SK-N-SH (cell line): ENCODE measurements around the gene ITGA4. TPM values are rescaled to one million over a fixed set of nuclear protein-coding genes. Genes with fewer than 3 reads are reported as not detected.

ENCODE experiments used
- CTCF ChIA-PET: fragments of 300-600, 350-600 bp; formaldehyde crosslinking; extraction: SDS; loops from one replicate; lab custom pipeline; 2021; lab: Yijun Ruan, JAX
- POLR2A ChIA-PET: fragments of 350-600 bp; sonication (Branson Sonifier 250); formaldehyde crosslinking; extraction: SDS; loops from one replicate; lab custom pipeline; 2020; ENCODE audit warnings: antibody characterized with exemption, inconsistent platforms; lab: Yijun Ruan, JAX
- DNase-seq: peaks from one replicate; pipeline ENCODE4 v3.0.0; 2012
- H2AFZ ChIP-seq: fragments of 200-600 bp; sonication (generic); 2 replicates; pipeline ENCODE4 v1.8.1; 2016; ENCODE audit warnings: antibody characterized with exemption, mild to moderate bottlenecking, low read depth
- H3F3A ChIP-seq: fragments of 200-600 bp; sonication (generic); replicated peaks from 2 replicates; pipeline ENCODE3; 2016; ENCODE audit warnings: antibody characterized with exemption, mild to moderate bottlenecking; ENCODE audit not compliant: insufficient read depth
- H3K27ac ChIP-seq, 2 experiments: fragments of 200-500 bp in 1 of 2; fragments of 200-600 bp in 1 of 2; sonication (Bioruptor generic) in 1 of 2; sonication (generic), shearing (Covaris generic) in 1 of 2; 2 replicates each; pipeline versions ENCODE4 v1.5.1 to v1.6.1; 2014 to 2016; ENCODE audit warnings: low read depth in 2 of 2, inconsistent platforms in 1 of 2, low read length in 1 of 2, mild to moderate bottlenecking in 1 of 2, mixed read lengths in 1 of 2
- H3K27me3 ChIP-seq: fragments of 200-600 bp; sonication (generic), shearing (Covaris generic); 2 replicates; pipeline ENCODE4 v1.6.1; 2016; ENCODE audit warnings: mixed run types; ENCODE audit not compliant: insufficient read depth
- H3K36me3 ChIP-seq, 2 experiments: fragments of 200-500 bp in 1 of 2; fragments of 200-600 bp in 1 of 2; sonication (Bioruptor generic) in 1 of 2; sonication (generic) in 1 of 2; replicated peaks in 1 of 2; 2 replicates each; pipeline versions ENCODE3 to v1.5.1; 2014 to 2016; ENCODE audit warnings: low read length in 1 of 2, mild to moderate bottlenecking in 1 of 2; ENCODE audit not compliant: insufficient read depth in 2 of 2, control insufficient read depth in 1 of 2
- H3K4me1 ChIP-seq, 2 experiments: fragments of 200-500 bp in 1 of 2; fragments of 200-600 bp in 1 of 2; sonication (Bioruptor generic) in 1 of 2; sonication (generic), shearing (Covaris generic) in 1 of 2; 2 replicates each; pipeline versions ENCODE4 v1.5.1 to v1.6.1; 2014 to 2016; ENCODE audit warnings: low read depth in 1 of 2, low read length in 1 of 2, mixed run types in 1 of 2; ENCODE audit not compliant: insufficient read depth in 2 of 2, control insufficient read depth in 1 of 2
- H3K4me2 ChIP-seq: fragments of 200-600 bp; sonication (generic), shearing (Covaris generic); 2 replicates; pipeline ENCODE4 v1.6.1; 2017; ENCODE audit warnings: mixed run types
- H3K4me3 ChIP-seq, 2 experiments: fragments of 200-500 bp in 1 of 2; fragments of 200-600 bp in 1 of 2; sonication (Bioruptor generic) in 1 of 2; sonication (generic), shearing (Covaris generic) in 1 of 2; 2 replicates each; pipeline versions ENCODE4 v1.5.1 to v1.8.1; 2014 to 2016; ENCODE audit warnings: low read depth in 2 of 2, inconsistent platforms in 1 of 2, low read length in 1 of 2, mild to moderate bottlenecking in 1 of 2, mixed read lengths in 1 of 2, moderate library complexity in 1 of 2
- H3K79me2 ChIP-seq: fragments of 200-600 bp; sonication (generic); 2 replicates; pipeline ENCODE4 v1.8.1; 2017; ENCODE audit warnings: mild to moderate bottlenecking; ENCODE audit not compliant: insufficient read depth
- H3K9ac ChIP-seq: fragments of 200-600 bp; sonication (generic); 2 replicates; pipeline ENCODE4 v1.6.1; 2017; ENCODE audit warnings: mixed run types
- H3K9me2 ChIP-seq: fragments of 200-600 bp; sonication (generic); 2 replicates; pipeline ENCODE4 v1.6.1; 2017; ENCODE audit warnings: mixed run types
- H3K9me3 ChIP-seq: fragments of 200-600 bp; sonication (generic); 2 replicates; pipeline ENCODE4 v1.6.1; 2017; ENCODE audit warnings: mixed run types, mild to moderate bottlenecking, moderate library complexity
- H4K20me1 ChIP-seq: fragments of 200-600 bp; sonication (generic); 2 replicates; pipeline ENCODE4 v1.6.1; 2017; ENCODE audit warnings: mild to moderate bottlenecking, mixed run types; ENCODE audit not compliant: insufficient read depth
- CHD2 ChIP-seq: fragments of 150-350 bp; IDR thresholded peaks from 2 replicates; pipeline ENCODE4 v1.6.1; 2018; ENCODE audit warnings: low read length; ENCODE audit not compliant: partially characterized antibody
- CTCF ChIP-seq: fragments of 200-600 bp; sonication (generic); IDR thresholded peaks from 2 replicates; pipeline ENCODE4 v1.6.1; 2017; ENCODE audit warnings: antibody characterized with exemption, mild to moderate bottlenecking, moderate library complexity
- ELF1 ChIP-seq: IDR thresholded peaks from 2 replicates; pipeline ENCODE4 v1.4.0; 2012
- FOSL2 ChIP-seq: IDR thresholded peaks from 2 replicates; pipeline ENCODE4 v1.4.0; 2012; ENCODE audit warnings: low read depth, mild to moderate bottlenecking, moderate library complexity, borderline replicate concordance
- FOXM1 ChIP-seq: IDR thresholded peaks from 2 replicates; pipeline ENCODE4 v1.4.0; 2012; ENCODE audit warnings: low read depth, mild to moderate bottlenecking
- GABPA ChIP-seq: IDR thresholded peaks from 2 replicates; pipeline ENCODE4 v1.4.0; 2012; ENCODE audit warnings: low read depth, mild to moderate bottlenecking
- JUND ChIP-seq: IDR thresholded peaks from 2 replicates; pipeline ENCODE4 v1.4.0; 2012
- MXI1 ChIP-seq: IDR thresholded peaks from 2 replicates; pipeline ENCODE4 v1.6.1; 2012; ENCODE audit warnings: mild to moderate bottlenecking, low read depth, low read length, improper control_type of control experiment
- PBX3 ChIP-seq: IDR thresholded peaks from 2 replicates; pipeline ENCODE4; 2012
- RAD21 ChIP-seq: IDR thresholded peaks from 2 replicates; pipeline ENCODE4 v1.6.1; 2012; ENCODE audit warnings: mild to moderate bottlenecking, low read length
- RCOR1 ChIP-seq: fragments of 150-350 bp; IDR thresholded peaks from 2 replicates; pipeline ENCODE4 v1.6.1; 2017; ENCODE audit warnings: antibody characterized with exemption, low read length
- RXRA ChIP-seq: IDR thresholded peaks from 2 replicates; pipeline ENCODE4 v1.4.0; 2012; ENCODE audit warnings: low read depth, mild to moderate bottlenecking, borderline replicate concordance
- TCF12 ChIP-seq: IDR thresholded peaks from 2 replicates; pipeline ENCODE4 v1.4.0; 2012
- TEAD4 ChIP-seq: IDR thresholded peaks from 2 replicates; pipeline ENCODE4 v1.4.0; 2012; ENCODE audit warnings: mild to moderate bottlenecking, borderline replicate concordance; ENCODE audit not compliant: insufficient read depth
- USF2 ChIP-seq: fragments of 150-350 bp; IDR thresholded peaks from 2 replicates; pipeline ENCODE4 v1.6.1; 2017; ENCODE audit warnings: antibody characterized with exemption, low read length, low read depth, borderline replicate concordance
- ZBTB33 ChIP-seq: IDR thresholded peaks from 2 replicates; pipeline ENCODE4 v1.4.0; 2012; ENCODE audit warnings: low read depth, borderline replicate concordance
- WGBS: methylation state at CpG from one replicate; pipeline ENCODE4 v1.1.6; 2017; ENCODE audit warnings: low lambda C conversion rate; 5-methylcytosine and 5-hydroxymethylcytosine counted together
- polyA plus RNA-seq, 3 experiments: library from polyadenylated mRNA; depleted of rRNA; stranded (reverse); fragments of >200 nt; gene quantifications; 2 replicates each; pipeline ENCODE4 v1.2.3, GENCODE V29; 2012
- TF ChIP-seq, protein P1 (sequence below): IDR thresholded peaks from 2 replicates; pipeline ENCODE4 v1.6.1; 2012; ENCODE audit warnings: mild to moderate bottlenecking, low read depth, low read length, moderate library complexity

Gene ITGA4
- polyA plus RNA-seq, 1 of the 3 experiments (the other 2 are of a cell fraction), result 10.5 TPM

GRCh38 chr2:181426672-181427071 lies 30.5 kb upstream of the ITGA4 start:
- ChIA-PET POLR2A (no interaction called here), CTCF (interaction anchor here (0.7 to 1.3 kb wide), 2 partner anchors 40 to 438 kb away, joined by 3 read pairs; no protein-coding TSS in a partner anchor)
- Histone ChIP-seq H2AFZ (no peak overlapping the region), H3K9ac (no peak overlapping the region), H3K27me3 (no peaks in the 10 kb centered on the region), H3K4me2 (no peak overlapping the region), H3K36me3 (no peaks in the 10 kb centered on the region), H3K79me2 (no peaks in the 10 kb centered on the region), H3K27ac (no peak overlapping the region), H3K9me2 (no peaks in the 10 kb centered on the region), H3K4me1 (no peaks in the 10 kb centered on the region), H3K9me3 (no peaks in the 10 kb centered on the region), H4K20me1 (no peaks in the 10 kb centered on the region), H3F3A (no peaks in the 10 kb centered on the region), H3K4me3 (no peak overlapping the region)
- WGBS, result 57% methylated on average over 2 of the region's 2 CpGs
- no peak for TF ChIP-seq USF2
- TF ChIP-seq FOSL2, result no peak
- no peak for TF ChIP-seq JUND
- no peak for TF ChIP-seq RCOR1
- no peak for TF ChIP-seq MXI1
- no peak for TF ChIP-seq ZBTB33
- TF ChIP-seq GABPA, result no peak
- no peak for TF ChIP-seq CTCF
- TF ChIP-seq TCF12, result no peak
- no peak for TF ChIP-seq RAD21
- no peak for TF ChIP-seq ELF1
- no peak for TF ChIP-seq PBX3
- no peak for TF ChIP-seq TEAD4
- TF ChIP-seq RXRA, result no peak
- TF ChIP-seq CHD2, result no peak
- TF ChIP-seq, protein P1, sequence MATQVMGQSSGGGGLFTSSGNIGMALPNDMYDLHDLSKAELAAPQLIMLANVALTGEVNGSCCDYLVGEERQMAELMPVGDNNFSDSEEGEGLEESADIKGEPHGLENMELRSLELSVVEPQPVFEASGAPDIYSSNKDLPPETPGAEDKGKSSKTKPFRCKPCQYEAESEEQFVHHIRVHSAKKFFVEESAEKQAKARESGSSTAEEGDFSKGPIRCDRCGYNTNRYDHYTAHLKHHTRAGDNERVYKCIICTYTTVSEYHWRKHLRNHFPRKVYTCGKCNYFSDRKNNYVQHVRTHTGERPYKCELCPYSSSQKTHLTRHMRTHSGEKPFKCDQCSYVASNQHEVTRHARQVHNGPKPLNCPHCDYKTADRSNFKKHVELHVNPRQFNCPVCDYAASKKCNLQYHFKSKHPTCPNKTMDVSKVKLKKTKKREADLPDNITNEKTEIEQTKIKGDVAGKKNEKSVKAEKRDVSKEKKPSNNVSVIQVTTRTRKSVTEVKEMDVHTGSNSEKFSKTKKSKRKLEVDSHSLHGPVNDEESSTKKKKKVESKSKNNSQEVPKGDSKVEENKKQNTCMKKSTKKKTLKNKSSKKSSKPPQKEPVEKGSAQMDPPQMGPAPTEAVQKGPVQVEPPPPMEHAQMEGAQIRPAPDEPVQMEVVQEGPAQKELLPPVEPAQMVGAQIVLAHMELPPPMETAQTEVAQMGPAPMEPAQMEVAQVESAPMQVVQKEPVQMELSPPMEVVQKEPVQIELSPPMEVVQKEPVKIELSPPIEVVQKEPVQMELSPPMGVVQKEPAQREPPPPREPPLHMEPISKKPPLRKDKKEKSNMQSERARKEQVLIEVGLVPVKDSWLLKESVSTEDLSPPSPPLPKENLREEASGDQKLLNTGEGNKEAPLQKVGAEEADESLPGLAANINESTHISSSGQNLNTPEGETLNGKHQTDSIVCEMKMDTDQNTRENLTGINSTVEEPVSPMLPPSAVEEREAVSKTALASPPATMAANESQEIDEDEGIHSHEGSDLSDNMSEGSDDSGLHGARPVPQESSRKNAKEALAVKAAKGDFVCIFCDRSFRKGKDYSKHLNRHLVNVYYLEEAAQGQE, result no peak
- TF ChIP-seq FOXM1, result no peak
- no peak for DNase-seq
